ENCODE data around the gene UBE4B. TPM values are rescaled to one million over a fixed set of nuclear protein-coding genes. Genes with fewer than 3 reads are reported as not detected.
"Not testable (repeated sequence)": the region's sequence is repeated elsewhere in the genome, so short reads cannot be mapped to it uniquely, and the experiment has no call there.

UBE4B gene
- total RNA-seq, 1 donor from 2014 or later: 37.7 TPM

DNA sequence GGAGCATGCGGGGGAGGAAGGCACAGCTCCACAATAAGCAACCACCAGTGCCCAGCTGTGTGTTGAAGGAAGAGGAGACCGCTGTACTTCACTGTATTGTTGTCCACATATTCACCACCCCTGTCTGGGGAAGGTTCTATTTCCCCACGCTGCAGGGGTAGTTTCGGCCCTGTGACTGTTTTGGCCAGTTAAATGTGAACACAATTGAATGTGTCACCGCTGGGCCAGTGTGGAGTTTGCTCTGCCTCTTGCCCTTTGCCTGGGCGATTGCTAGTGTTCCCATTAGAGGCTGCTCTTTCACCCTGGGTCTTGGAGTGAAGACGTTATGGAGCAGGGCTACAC is 32.6 kb downstream of the UBE4B start:
- Mint-ChIP-seq H3K4me3 (ENCODE audit: low read depth) (no peak overlapping the region), H3K9me3 (no peaks in the 10 kb centered on the region), H3K36me3 (ENCODE audit: low read depth) (peaks cover 5% of the 10 kb centered on the region), H3K4me1 (ENCODE audit: low read depth) (peaks cover 15% of the 10 kb centered on the region), H3K27ac (no peak overlapping the region), H3K27me3 (ENCODE audit: low read depth) (no peaks in the 10 kb centered on the region)
- intact Hi-C loops (cut with micrococcal nuclease): no loop called here
- no peak for DNase-seq (ENCODE audit: low spot score)

DNA sequence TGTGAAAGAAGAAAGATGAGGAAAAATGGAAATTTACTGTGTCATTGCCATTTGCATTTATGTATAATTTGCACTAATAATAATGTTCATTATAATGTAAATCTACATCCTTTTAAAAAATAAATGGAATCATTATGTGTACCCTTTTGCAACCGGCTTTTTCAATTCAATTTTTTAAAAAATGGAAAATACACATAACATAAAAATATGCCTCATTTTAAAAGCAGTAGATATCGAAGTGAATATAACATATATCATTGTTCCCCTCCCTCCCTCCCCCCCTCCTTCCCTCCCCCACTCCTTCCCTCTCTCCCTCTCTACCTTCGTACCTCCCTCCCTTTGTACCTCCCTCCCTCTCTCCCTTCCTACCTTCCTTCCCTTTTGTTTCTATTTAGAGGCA is 33.0 kb downstream of the UBE4B start:
- no peak for DNase-seq (ENCODE audit: low spot score)
- Mint-ChIP-seq H3K4me3 (ENCODE audit: low read depth) (no peak overlapping the region), H3K9me3 (no peaks in the 10 kb centered on the region), H3K36me3 (ENCODE audit: low read depth) (peaks cover 5% of the 10 kb centered on the region), H3K27ac (no peak overlapping the region), H3K4me1 (ENCODE audit: low read depth) (peaks cover 15% of the 10 kb centered on the region), H3K27me3 (ENCODE audit: low read depth) (no peaks in the 10 kb centered on the region)
- intact Hi-C loops (cut with micrococcal nuclease): no loop called here

DNA sequence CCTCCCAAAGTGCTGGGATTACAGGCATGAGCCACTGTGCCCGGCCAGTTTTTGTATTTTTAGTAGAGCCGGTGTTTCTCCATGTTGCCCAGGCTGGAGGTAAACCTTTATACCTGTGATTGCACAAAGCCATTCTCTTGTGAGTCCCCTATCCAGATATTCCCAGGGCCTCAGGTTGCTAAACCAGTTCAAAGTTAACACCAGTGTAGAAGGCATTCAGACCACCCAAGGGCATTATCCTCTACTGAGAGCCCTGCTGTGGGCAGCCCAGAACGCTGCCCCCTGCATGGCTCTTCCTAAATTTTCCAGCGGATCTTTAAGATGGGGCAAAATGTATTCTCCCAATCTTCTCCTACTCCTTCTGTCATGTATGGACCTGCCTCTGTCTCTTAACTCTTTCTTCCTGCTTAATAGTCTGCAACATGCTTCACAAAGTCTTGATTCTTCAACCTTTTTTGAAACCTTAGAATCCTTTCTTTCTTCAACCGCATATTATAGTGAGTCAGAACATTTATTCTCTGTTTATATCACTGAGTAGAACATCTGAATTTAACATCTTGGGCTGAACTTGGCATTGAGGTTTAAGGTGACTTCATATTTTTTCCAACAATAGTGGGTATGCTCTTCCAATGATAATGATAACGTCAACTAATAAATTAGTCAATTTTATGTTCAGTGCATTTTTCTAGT is 36.0 kb downstream of the UBE4B start:
- no peak overlapping the region for H3K4me3 Mint-ChIP-seq (ENCODE audit: low read depth)
- intact Hi-C loops (cut with micrococcal nuclease): no loop called here
- no peak for DNase-seq (ENCODE audit: low spot score)
- peaks cover 5% of the 10 kb centered on the region for H3K36me3 Mint-ChIP-seq (ENCODE audit: low read depth)
- H3K27me3 Mint-ChIP-seq (ENCODE audit: low read depth): no peaks in the 10 kb centered on the region
- H3K4me1 Mint-ChIP-seq (ENCODE audit: low read depth): peaks cover 14% of the 10 kb centered on the region
- no peaks in the 10 kb centered on the region for H3K9me3 Mint-ChIP-seq
- no peak overlapping the region for H3K27ac Mint-ChIP-seq

DNA sequence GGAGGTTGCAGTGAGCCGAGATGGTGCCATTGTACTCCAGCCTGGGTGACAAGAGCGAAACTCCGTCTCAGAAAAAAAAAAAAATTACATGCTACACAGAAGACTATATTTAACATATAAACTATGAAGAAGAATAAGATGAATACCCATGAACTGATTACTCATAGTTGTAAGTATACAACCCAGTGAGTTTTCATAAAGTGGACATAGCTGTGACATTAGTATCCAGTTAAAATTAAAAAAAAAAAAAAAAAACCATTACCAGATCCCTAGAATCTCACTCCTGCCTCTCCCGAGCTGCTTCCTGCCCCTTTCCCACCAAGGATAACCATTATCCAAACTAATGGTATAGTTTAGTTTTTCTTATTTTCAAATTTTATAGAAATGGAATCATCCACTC is 37.4 kb downstream of the UBE4B start:
- Mint-ChIP-seq H3K27me3 (ENCODE audit: low read depth) (no peaks in the 10 kb centered on the region), H3K4me3 (ENCODE audit: low read depth) (no peak overlapping the region), H3K4me1 (ENCODE audit: low read depth) (peaks cover 18% of the 10 kb centered on the region), H3K27ac (no peak overlapping the region), H3K36me3 (ENCODE audit: low read depth) (peaks cover 10% of the 10 kb centered on the region), H3K9me3 (no peaks in the 10 kb centered on the region)
- intact Hi-C loops (cut with micrococcal nuclease): no loop called here
- DNase-seq (ENCODE audit: low spot score): no peak

DNA sequence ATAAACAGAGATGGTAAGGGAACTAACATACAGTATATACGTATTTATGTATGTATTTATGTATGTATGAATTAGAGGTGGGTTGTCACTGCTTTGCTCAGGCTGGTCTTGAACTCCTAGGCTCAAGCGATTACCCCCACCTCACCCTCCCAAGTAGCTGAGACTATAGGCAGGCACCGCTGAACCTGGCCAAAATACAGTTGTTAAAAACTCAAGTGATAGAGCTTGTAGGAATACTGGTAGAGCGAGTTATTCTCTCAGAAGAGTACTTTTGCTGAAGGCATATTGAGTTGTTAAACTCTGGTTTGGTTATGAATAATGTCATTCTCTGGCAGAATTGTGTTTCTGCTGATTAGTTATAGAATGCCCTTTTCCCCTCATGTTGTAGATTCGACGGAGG is 38.9 kb downstream of the UBE4B start:
- no peak for DNase-seq (ENCODE audit: low spot score)
- H3K4me1 Mint-ChIP-seq (ENCODE audit: low read depth): peaks cover 19% of the 10 kb centered on the region

DNA sequence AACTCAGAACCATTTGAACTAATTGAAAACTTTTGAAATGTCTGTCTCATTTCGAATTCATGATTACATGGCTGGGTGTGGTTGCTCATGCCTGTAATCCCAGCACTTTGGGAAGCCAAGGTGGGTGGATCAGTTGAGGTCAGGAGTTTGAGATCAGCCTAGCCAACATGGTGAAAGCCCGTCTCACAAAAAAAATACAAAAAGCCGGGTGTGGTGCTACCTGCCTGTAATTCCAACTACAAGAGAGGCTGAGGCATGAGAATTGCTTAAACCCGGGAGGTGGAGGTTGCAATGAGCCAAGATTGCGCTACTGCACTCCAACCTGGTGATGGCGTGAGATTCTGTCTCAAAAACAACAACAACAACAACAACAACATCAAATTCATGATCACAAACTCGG is 40.6 kb downstream of the UBE4B start:
- H3K4me3 Mint-ChIP-seq (ENCODE audit: low read depth); DNase-seq (ENCODE audit: low spot score); H3K27me3 Mint-ChIP-seq (ENCODE audit: low read depth); H3K27ac Mint-ChIP-seq; intact Hi-C loops (cut with micrococcal nuclease); H3K9me3 Mint-ChIP-seq: not testable (repeated sequence)
- peaks cover 16% of the 10 kb centered on the region for H3K36me3 Mint-ChIP-seq (ENCODE audit: low read depth)
- peaks cover 16% of the 10 kb centered on the region for H3K4me1 Mint-ChIP-seq (ENCODE audit: low read depth)

More for the DNA sequence above, 38.9 kb downstream of the UBE4B start:
- Mint-ChIP-seq H3K4me3 (ENCODE audit: low read depth) (no peak overlapping the region), H3K27ac (no peak overlapping the region), H3K9me3 (no peaks in the 10 kb centered on the region), H3K36me3 (ENCODE audit: low read depth) (peaks cover 10% of the 10 kb centered on the region), H3K27me3 (ENCODE audit: low read depth) (no peaks in the 10 kb centered on the region)
- intact Hi-C loops (cut with micrococcal nuclease): no loop called here

DNA sequence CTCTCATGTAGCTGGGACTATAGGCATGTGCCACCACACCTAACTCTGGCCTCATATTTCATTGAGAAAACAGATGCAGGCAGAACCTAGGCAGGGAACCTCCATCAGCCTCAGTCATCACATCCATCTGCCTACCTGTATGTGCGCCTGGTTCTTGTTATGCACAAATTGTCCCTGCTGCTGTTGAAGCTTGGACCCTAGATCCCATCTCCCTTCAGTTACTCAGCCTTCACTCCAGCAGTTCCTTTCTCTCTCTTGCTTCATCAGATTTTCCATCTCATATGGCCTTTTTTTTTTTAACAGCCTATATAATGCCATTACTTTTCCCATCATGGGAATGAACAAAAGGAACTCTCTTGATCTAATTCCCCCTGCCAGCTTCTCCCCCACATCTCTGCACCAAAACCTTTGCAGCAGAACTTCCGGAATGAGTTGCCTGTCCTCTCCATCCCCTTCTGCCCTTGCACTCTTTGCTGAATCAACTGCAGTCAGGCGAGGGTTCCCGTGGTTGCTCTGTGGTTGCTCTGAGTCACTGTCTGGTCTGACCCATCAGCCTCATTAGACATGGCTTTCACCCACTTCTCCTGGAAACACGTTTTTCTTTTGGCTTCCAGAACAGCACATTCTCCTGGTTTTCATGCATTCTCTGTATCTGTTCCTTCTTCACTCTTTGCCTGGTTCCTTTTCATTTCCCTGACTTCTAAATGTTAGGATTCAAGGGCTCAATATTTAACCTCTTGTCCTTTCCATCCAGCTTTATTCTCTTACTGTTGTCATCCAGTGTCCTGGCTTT is 41.5 kb downstream of the UBE4B start:
- H3K36me3 Mint-ChIP-seq (ENCODE audit: low read depth): peaks cover 13% of the 10 kb centered on the region
- intact Hi-C loops (cut with micrococcal nuclease): no loop called here
- peak; percentile 41 for DNase-seq (ENCODE audit: low spot score)
- peak overlapping the region; percentile 10 for H3K27ac Mint-ChIP-seq
- peak overlapping the region; percentile 0 for H3K4me3 Mint-ChIP-seq (ENCODE audit: low read depth)
- no peaks in the 10 kb centered on the region for H3K9me3 Mint-ChIP-seq
- no peaks in the 10 kb centered on the region for H3K27me3 Mint-ChIP-seq (ENCODE audit: low read depth)
- H3K4me1 Mint-ChIP-seq (ENCODE audit: low read depth): peaks cover 16% of the 10 kb centered on the region

DNA sequence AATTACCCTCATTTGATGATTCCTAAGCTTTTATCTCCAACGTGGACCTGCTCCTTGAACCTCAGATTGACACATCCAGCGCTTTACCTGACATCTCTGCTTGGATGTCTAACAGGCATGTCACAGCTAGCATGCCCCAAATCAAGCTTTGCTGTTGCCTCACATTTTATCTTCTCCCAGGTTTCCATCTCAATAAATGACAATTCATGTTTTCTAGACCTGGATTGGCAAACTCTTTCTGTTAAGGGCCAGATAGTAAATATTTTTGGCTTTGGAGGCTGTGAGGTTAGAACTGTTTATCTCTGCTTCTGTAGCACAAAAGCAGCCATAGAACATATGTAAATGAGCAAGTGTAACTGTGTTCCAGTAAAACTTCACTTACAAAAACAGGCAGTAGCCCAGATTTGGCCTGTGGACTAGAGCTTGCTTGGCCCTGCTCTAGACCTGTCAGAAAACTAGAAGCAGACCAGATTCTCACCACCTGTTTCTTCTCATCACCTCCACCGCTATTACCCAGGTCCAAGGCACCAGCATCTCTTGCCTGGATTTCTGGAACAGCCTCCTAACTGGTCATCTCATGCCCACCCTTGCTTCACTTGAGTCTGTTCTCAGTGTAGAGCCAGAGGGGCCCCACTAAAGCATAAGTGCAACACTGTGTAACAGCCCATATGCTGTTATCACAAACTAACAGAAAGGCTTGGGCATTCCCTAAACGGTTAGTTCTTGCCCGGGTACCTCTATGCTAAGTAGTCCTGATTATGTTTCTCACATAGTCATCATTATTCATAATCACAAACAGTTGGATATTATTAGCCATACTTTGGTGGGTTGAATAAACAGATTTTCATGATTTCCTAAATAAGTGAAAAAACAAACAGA is 42.3 kb downstream of the UBE4B start:
- DNase-seq (ENCODE audit: low spot score): no peak
- peak overlapping the region; percentile 10 for H3K27ac Mint-ChIP-seq
- H3K9me3 Mint-ChIP-seq: no peaks in the 10 kb centered on the region
- no peaks in the 10 kb centered on the region for H3K27me3 Mint-ChIP-seq (ENCODE audit: low read depth)
- H3K4me1 Mint-ChIP-seq (ENCODE audit: low read depth): peaks cover 16% of the 10 kb centered on the region
- intact Hi-C loops (cut with micrococcal nuclease): no loop called here
- peaks cover 17% of the 10 kb centered on the region for H3K36me3 Mint-ChIP-seq (ENCODE audit: low read depth)
- peak overlapping the region; percentile 0 for H3K4me3 Mint-ChIP-seq (ENCODE audit: low read depth)

DNA sequence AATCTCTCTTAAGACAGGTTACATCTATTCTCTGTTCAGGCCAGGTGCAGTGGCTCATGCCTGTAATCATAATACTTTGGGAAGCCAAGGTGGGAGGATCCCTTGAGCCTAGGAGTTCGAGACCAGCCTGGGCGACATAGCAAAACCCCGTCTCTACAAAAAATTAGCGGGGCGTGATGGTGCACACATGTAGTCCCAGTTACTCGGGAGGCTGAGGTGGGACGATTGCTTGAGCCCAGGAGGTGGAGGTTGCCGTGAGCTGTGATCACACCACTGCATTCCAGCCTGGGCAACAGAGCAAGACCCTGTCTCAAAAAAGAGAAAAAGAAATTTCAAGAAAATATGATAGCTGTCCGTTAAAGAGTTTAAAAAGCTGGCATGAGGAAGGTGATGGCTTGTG is 43.0 kb downstream of the UBE4B start:
- Mint-ChIP-seq H3K4me3 (ENCODE audit: low read depth) (no peak overlapping the region), H3K9me3 (no peaks in the 10 kb centered on the region), H3K27ac (no peak overlapping the region), H3K27me3 (ENCODE audit: low read depth) (no peaks in the 10 kb centered on the region), H3K4me1 (ENCODE audit: low read depth) (peaks cover 16% of the 10 kb centered on the region), H3K36me3 (ENCODE audit: low read depth) (peaks cover 24% of the 10 kb centered on the region)
- intact Hi-C loops (cut with micrococcal nuclease): no loop called here
- no peak for DNase-seq (ENCODE audit: low spot score)

DNA sequence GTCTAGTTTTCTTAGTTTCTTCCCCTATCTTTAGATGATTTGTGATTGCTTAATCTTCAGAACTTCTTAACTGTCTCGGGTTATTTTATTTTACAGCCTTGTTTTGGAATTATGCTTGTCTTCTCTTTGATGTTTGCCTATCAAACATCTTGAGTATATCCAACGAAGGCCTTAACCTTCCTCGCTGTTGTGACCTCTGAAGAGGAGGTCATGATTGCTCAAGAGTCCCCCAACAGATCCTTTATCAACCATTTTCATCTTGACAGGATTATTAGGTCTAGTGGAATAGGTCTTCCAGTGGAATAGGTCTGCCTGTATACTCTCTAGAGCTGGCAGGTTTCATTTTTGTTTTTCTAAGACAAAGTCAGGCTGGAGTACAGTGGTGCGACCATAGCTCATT is 45.7 kb downstream of the UBE4B start:
- H3K4me1 Mint-ChIP-seq (ENCODE audit: low read depth): peaks cover 16% of the 10 kb centered on the region
- no peak overlapping the region for H3K27ac Mint-ChIP-seq
- H3K9me3 Mint-ChIP-seq: no peaks in the 10 kb centered on the region
- intact Hi-C loops (cut with micrococcal nuclease): no loop called here
- DNase-seq (ENCODE audit: low spot score): no peak
- H3K4me3 Mint-ChIP-seq (ENCODE audit: low read depth): no peak overlapping the region
- H3K27me3 Mint-ChIP-seq (ENCODE audit: low read depth): no peaks in the 10 kb centered on the region
- H3K36me3 Mint-ChIP-seq (ENCODE audit: low read depth): peaks cover 25% of the 10 kb centered on the region

DNA sequence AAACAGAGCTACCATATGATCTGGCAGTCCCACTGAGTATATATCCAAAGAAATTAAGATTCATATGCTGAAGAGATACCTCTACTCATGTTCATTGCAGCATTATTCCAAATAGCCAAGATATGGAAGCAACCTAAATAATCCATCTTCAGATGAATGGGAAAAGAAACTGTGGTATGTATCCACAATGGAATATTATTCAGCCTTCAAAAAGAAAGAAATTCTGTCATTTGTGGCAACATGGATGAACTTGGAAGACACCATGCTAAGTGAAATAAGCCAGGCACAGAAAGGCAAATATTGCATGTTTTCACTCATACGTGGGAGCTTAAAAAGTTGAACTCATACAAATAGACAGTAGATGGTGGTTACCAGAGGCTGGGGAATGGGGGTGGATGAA is 47.8 kb downstream of the UBE4B start:
- intact Hi-C loops (cut with micrococcal nuclease): no loop called here
- Mint-ChIP-seq H3K36me3 (ENCODE audit: low read depth) (peaks cover 20% of the 10 kb centered on the region), H3K27me3 (ENCODE audit: low read depth) (no peaks in the 10 kb centered on the region), H3K9me3 (no peaks in the 10 kb centered on the region), H3K27ac (no peak overlapping the region), H3K4me1 (ENCODE audit: low read depth) (no peaks in the 10 kb centered on the region), H3K4me3 (ENCODE audit: low read depth) (no peak overlapping the region)
- DNase-seq (ENCODE audit: low spot score): no peak

DNA sequence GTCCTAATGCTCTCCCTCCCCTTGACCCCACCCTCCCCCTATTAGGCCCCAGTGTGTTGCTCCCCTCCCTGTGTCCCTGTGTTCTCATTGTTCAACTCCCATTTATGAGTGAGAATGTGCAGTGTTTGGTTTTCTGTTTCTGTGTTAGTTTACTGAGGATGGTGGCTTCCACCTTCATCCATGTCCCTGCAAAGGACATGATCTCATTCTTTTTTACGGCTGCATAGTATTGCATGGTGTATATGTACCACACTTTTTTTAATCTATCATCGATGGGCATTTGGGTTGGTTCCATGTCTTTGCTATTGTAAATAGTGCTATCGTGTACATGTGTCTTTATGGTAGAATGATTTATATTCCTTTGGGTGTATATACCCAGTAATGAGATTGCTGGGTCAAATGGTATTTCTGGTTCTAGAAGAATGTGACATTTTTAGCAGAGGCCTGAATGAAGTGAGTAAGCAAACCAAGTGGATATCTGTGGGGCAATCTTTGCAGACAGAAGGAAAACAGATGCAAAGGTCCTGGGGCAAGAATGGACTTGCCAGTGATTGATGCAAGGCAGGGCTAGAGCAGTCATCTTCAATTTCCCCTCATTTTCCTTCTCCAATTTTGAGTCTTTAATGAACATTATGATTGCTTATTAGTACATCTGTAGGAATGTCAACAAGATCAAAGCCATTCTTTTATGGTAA is 50.2 kb downstream of the UBE4B start:
- Mint-ChIP-seq H3K27ac (no peak overlapping the region), H3K9me3 (no peaks in the 10 kb centered on the region), H3K27me3 (ENCODE audit: low read depth) (no peaks in the 10 kb centered on the region), H3K36me3 (ENCODE audit: low read depth) (peaks cover 15% of the 10 kb centered on the region), H3K4me3 (ENCODE audit: low read depth) (no peak overlapping the region), H3K4me1 (ENCODE audit: low read depth) (no peaks in the 10 kb centered on the region)
- intact Hi-C loops (cut with micrococcal nuclease): no loop called here
- DNase-seq (ENCODE audit: low spot score): no peak
